Astrocyte of the spinal cord (primary cell): ENCODE results near the gene NISCH.
A peak's percentile ranks its signal among the peaks of the same experiment; 100 is the strongest.

ENCODE experiments used
- DNase-seq: peaks from one replicate; pipeline ENCODE4 v3.0.0; 2011; ENCODE audit warnings: low read depth, low spot score
- H3K4me3 ChIP-seq: 2 replicates; pipeline ENCODE4 v1.5.1; 2011; ENCODE audit warnings: low read depth, mild to moderate bottlenecking, low read length, moderate library complexity
- in situ Hi-C: cut with HindIII; loops from 2 replicates; pipeline ENCODE4 v1.10.0; 2017; ENCODE audit warnings: low sequenced_read_pairs
- TF ChIP-seq, protein P1 (sequence below): IDR thresholded peaks from 2 replicates; pipeline ENCODE4 v1.5.1; 2012; ENCODE audit warnings: low read depth, mild to moderate bottlenecking, low read length, inconsistent platforms

NISCH gene

DNA sequence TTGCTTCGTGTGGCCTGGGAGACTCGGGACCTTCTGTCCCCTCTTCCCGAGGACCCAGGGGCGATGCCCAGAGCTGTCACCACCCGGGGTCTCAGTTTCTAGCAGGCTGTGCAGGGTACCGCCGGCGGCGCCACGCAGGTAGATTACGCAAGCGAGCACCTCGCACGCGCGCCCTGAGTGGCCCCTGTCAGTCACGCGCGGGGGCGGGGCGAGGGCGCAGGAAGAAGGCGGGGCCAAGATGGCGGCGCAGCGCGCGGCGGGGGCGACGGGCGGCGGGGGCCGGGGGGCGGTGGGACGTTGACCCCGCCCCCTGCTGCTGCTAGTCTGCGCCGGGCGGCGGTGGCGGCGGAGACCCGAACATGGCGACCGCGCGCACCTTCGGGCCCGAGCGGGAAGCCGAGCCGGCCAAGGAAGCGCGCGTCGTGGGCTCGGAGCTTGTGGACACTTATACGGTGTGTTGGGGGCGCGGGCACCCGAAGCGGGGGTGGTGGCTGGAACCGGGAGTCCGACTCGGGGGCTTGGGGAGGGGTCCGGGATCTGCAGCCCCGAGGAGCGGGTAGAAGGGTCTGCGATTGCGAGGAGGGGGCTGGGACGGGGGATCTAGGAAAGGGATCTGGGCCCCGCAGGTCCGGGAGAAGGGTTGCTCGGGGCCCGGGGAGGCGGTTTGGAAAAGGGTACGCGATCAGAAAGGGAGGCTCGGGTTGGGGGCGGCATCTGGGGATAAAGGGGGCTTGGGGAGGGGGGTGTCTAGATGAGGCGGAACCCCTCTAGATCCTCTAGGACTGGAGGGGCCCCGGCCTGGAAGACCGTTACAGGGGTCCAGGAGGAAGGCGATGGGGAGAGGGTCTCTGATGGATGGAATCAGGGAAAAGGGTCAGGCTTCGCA is at the start of gene NISCH:
NISCH (plus strand) TSS at position 322 of the 886 bp plus-strand sequence; CDS start at position 360, 38 bp downstream.
- H3K4me3 ChIP-seq = peak within 1 kb of the TSS; percentile 93
- in situ Hi-C loops = no loop called here
- TF ChIP-seq, protein P1, sequence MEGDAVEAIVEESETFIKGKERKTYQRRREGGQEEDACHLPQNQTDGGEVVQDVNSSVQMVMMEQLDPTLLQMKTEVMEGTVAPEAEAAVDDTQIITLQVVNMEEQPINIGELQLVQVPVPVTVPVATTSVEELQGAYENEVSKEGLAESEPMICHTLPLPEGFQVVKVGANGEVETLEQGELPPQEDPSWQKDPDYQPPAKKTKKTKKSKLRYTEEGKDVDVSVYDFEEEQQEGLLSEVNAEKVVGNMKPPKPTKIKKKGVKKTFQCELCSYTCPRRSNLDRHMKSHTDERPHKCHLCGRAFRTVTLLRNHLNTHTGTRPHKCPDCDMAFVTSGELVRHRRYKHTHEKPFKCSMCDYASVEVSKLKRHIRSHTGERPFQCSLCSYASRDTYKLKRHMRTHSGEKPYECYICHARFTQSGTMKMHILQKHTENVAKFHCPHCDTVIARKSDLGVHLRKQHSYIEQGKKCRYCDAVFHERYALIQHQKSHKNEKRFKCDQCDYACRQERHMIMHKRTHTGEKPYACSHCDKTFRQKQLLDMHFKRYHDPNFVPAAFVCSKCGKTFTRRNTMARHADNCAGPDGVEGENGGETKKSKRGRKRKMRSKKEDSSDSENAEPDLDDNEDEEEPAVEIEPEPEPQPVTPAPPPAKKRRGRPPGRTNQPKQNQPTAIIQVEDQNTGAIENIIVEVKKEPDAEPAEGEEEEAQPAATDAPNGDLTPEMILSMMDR = no peak
- peak; percentile 58 for DNase-seq

DNA sequence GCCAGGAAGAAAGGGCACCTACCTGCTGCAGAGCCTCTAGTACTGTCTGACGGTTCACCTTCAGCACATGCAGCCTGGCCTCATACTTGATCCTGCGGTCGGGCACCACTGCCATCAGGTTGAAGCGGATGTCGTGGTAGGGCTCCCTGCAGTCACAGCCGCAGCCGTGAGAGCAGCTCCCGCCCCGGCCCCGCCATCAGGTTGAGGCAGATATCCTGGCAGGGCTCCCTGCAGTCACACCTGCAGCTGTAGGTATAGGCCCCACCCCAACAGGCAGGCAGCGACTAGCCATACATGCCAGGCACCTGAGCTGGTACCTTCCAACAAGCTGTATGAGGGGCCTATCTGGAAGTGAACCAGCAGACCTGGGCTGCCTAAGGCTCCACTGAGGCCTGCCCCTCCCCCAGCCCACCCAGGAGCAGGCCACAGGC is 49.2 kb upstream of the NISCH start:
- in situ Hi-C loops = no loop called here

DNA sequence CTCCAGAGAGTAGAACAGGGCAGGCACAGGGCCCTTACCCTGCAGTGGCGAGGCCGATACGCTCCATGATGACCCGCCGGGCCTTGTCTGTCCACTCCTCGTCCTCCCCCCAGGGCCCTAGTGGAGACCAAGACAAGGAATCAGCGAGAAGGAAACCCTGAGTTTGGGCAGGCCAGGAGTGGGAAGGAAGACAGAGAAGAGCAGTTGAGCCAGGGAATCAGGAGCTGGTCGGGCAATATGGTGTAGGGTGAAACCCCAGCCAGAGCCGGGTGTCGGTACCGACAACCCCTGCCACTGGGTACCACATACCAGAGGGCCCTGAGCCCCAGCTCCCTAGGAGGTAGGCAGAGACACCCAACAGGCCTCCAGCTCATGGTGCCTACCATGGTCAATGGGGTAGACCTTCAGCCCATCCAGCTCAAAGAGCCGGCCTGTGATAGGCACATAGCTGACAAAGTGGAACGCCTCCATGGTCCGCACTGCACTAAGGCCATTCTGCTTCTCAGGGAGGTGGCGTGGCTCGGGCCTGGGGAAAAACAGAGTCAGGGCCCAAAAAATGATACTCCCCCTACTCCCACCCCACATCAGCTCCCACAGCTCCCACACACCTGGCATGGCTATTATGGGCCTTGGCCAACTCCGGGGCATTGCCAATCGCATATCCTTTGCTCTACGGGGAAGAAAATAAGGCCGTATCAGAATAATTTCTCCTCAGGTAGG is 48.5 kb upstream of the NISCH start:
- in situ Hi-C loops = no loop called here
- H3K4me3 ChIP-seq = no peak overlapping the region
- TF ChIP-seq, protein P1 = no peak
- no peak for DNase-seq

More for the DNA sequence above, 49.2 kb upstream of the NISCH start:
- H3K4me3 ChIP-seq = no peak overlapping the region
- TF ChIP-seq, protein P1 = no peak
- no peak for DNase-seq

DNA sequence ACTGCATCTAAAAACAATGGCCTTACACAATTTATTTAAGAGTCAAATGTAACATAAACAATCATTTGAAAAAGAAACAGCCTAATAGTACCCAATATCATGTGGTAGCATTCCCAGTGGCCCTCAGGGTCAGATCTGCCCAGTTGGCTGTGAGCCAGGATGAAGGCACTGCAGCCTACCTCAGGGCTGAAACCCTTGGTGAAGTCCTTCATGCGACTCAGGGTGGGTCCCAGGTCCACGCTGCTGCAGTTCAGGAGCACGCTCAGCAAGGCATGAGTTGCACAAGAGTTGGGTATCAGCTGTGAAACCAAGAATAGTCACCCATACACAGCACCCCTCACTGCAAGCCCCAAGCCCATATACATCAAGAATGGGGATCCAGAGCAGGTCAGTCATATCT is 47.6 kb upstream of the NISCH start:
- H3K4me3 ChIP-seq = no peak overlapping the region
- in situ Hi-C loops = no loop called here
- no peak for DNase-seq
- TF ChIP-seq, protein P1 = no peak

DNA sequence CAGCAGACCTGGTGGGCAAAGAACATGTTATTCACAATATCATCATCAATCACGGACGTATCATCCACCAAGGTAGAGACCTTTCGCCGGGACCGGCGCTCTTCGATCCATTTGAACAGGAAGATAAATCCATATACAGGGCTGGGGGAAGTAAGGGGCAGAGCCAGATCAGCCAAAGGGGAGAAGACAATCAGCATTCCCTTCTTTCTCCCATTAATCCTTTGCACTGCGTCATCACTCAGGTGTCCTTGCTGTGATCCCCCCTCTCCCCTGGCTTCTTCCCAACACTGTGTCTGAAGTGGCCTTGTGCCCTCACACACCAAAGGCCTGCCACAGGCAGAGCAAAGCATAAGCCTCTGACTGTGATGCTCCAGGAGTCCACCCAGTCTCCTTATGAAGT is 46.9 kb upstream of the NISCH start:
- TF ChIP-seq, protein P1 = no peak
- no peak overlapping the region for H3K4me3 ChIP-seq
- in situ Hi-C loops = no loop called here
- no peak for DNase-seq

DNA sequence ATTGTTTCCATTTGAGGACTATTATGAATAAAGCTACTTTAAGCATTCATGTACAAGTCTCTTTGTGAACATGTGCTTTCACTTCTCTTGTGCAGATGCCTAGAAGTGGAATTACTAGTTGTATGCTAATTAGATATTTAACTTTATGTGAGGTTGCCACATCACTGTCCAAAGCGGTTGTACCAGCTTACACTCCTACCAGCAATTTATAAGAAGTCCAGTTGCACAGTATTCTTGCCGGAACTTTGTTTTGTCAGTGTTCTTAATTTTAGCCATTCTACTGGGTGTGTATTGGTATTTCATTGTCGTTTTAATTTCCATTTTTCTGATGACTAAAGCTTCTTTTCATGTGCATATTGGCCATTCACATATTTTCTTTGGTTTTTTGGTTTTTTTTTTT is 39.6 kb upstream of the NISCH start:
- H3K4me3 ChIP-seq = no peak overlapping the region
- TF ChIP-seq, protein P1 = no peak
- no peak for DNase-seq
- in situ Hi-C loops = no loop called here
